Activated B cell treated with CpG ODN at 0.5 μM for 24 hours (primary cell): ENCODE measurements around the gene TPP2. TPM values are rescaled to one million over a fixed set of nuclear protein-coding genes. Genes with fewer than 3 reads are reported as not detected.

Source experiments
- ATAC-seq: fragments of 200-7000 bp; cut with Tn5 transposase; one replicate; pipeline ENCODE4 v1.10.0; 2021; ENCODE audit warnings: low read depth, mild to moderate bottlenecking, moderate library complexity
- CTCF ChIA-PET: fragments of 350-600 bp; sonication (Branson Sonifier 250); formaldehyde crosslinking; loops from one replicate; lab custom pipeline; 2021; ENCODE audit warnings: antibody characterized with exemption; lab: Charles Lee
- POLR2A ChIA-PET: fragments of 350-600 bp; sonication (Branson Sonifier 250); formaldehyde crosslinking; loops from one replicate; lab custom pipeline; 2021; ENCODE audit warnings: antibody characterized with exemption; lab: Charles Lee
- DNase-seq: peaks from one replicate; pipeline ENCODE4 v3.0.0; 2022
- H3K27ac Mint-ChIP-seq: one replicate; pipeline ENCODE4 v1.8.0; 2020; ENCODE audit warnings: mixed read lengths
- H3K27me3 Mint-ChIP-seq: one replicate; pipeline ENCODE4 v1.8.0; 2021; ENCODE audit warnings: mixed read lengths
- H3K36me3 Mint-ChIP-seq: one replicate; pipeline ENCODE4 v1.8.0; 2021; ENCODE audit warnings: low read depth, mixed read lengths
- H3K4me1 Mint-ChIP-seq: one replicate; pipeline ENCODE4 v1.8.0; 2021; ENCODE audit warnings: mixed read lengths
- H3K4me3 Mint-ChIP-seq: one replicate; pipeline ENCODE4 v1.8.0; 2020; ENCODE audit warnings: mild to moderate bottlenecking, mixed read lengths
- H3K9me3 Mint-ChIP-seq: one replicate; pipeline ENCODE4 v1.8.0; 2020; ENCODE audit warnings: mixed read lengths
- CTCF ChIP-seq: fragments of 200-600 bp; IDR thresholded peaks from one replicate; pipeline ENCODE4 v1.8.0; 2022; ENCODE audit warnings: antibody characterized with exemption, mild to moderate bottlenecking
- intact Hi-C: fragments of 100-400 bp; cut with micrococcal nuclease; formaldehyde crosslinking; loops from one replicate; pipeline ENCODE4 v1.15.1; 2024
- total RNA-seq: library from RNA; stranded (reverse); gene quantifications from 2 replicates; pipeline ENCODE4 v1.2.3, GENCODE V29; 2022

Gene TPP2
- total RNA-seq, 1 donor from 2014 or later = 53.1 TPM

GRCh38 chr13:102677122-102677521 is 80.3 kb downstream of the TPP2 start:
- Mint-ChIP-seq H3K4me1 (peaks cover 13% of the 10 kb centered on the region), H3K36me3 (peaks cover 63% of the 10 kb centered on the region), H3K27me3 (no peaks in the 10 kb centered on the region), H3K4me3 (no peak overlapping the region), H3K9me3 (no peaks in the 10 kb centered on the region), H3K27ac (no peak overlapping the region)
- intact Hi-C loops = no loop called here
- no peak for TF ChIP-seq CTCF
- POLR2A ChIA-PET = no interaction called here
- no peak for ATAC-seq
- CTCF ChIA-PET = no interaction called here
- DNase-seq = no peak

- CTCF ChIA-PET = no interaction called here
- Mint-ChIP-seq H3K27me3 (no peaks in the 10 kb centered on the region), H3K4me3 (no peak overlapping the region), H3K36me3 (peaks cover 52% of the 10 kb centered on the region), H3K9me3 (peaks cover 5% of the 10 kb centered on the region), H3K27ac (no peak overlapping the region), H3K4me1 (peaks cover 21% of the 10 kb centered on the region)
- no peak for ATAC-seq
- TF ChIP-seq CTCF = no peak
- DNase-seq = no peak
- intact Hi-C loops = no loop called here
- POLR2A ChIA-PET = interaction anchor here (0.6 to 0.8 kb wide), 2 partner anchors 96 to 167 kb away, joined by 3 read pairs; no protein-coding TSS in a partner anchor
Observed at GRCh38 chr13:102678339-102679107, 81.7 kb downstream of the TPP2 start.

- peaks cover 5% of the 10 kb centered on the region for H3K9me3 Mint-ChIP-seq
- peaks cover 45% of the 10 kb centered on the region for H3K36me3 Mint-ChIP-seq
- H3K4me3 Mint-ChIP-seq = no peak overlapping the region
- ChIA-PET CTCF (no interaction called here), POLR2A (no interaction called here)
- H3K27me3 Mint-ChIP-seq = no peaks in the 10 kb centered on the region
- no peak for ATAC-seq
- peaks cover 21% of the 10 kb centered on the region for H3K4me1 Mint-ChIP-seq
- H3K27ac Mint-ChIP-seq = no peak overlapping the region
- TF ChIP-seq CTCF = no peak
- no peak for DNase-seq
- intact Hi-C loops = loop anchor here (5.0 kb wide), 1 partner anchor 168 kb away; the partner anchor contains the start of gene ERCC5
Observed at GRCh38 chr13:102679449-102680132, 82.8 kb downstream of the TPP2 start.

GRCh38 chr13:102680133-102680717 is 83.4 kb downstream of the TPP2 start:
- DNase-seq = no peak
- peak overlapping the region; percentile 62 for H3K27ac Mint-ChIP-seq
- peaks cover 39% of the 10 kb centered on the region for H3K36me3 Mint-ChIP-seq
- no peak overlapping the region for H3K4me3 Mint-ChIP-seq
- ChIA-PET CTCF (no interaction called here), POLR2A (no interaction called here)
- no peaks in the 10 kb centered on the region for H3K27me3 Mint-ChIP-seq
- no peak for ATAC-seq
- peaks cover 5% of the 10 kb centered on the region for H3K9me3 Mint-ChIP-seq
- no peak for TF ChIP-seq CTCF
- intact Hi-C loops = loop anchor here (5.0 kb wide), 1 partner anchor 167 kb away; the partner anchor contains the start of gene ERCC5
- peaks cover 21% of the 10 kb centered on the region for H3K4me1 Mint-ChIP-seq
